GM06990 (cell line): ENCODE measurements around the gene SCN9A.

ENCODE experiments used
- DNase-seq: peaks from one replicate; pipeline ENCODE4 v3.0.0-alpha.2; 2011; ENCODE audit not compliant: insufficient read length; ENCODE audit errors: extremely low read depth
- H3K27me3 ChIP-seq: replicated peaks from 2 replicates; pipeline ENCODE4 v1.6.0; 2011; ENCODE audit warnings: low read length; ENCODE audit not compliant: control insufficient read depth, insufficient read depth
- H3K36me3 ChIP-seq: 2 replicates; pipeline ENCODE4 v1.5.1; 2011; ENCODE audit warnings: low read length; ENCODE audit not compliant: control insufficient read depth, insufficient read depth
- H3K4me3 ChIP-seq: replicated peaks from 2 replicates; pipeline ENCODE4 v1.5.1; 2011; ENCODE audit warnings: low read depth, mild to moderate bottlenecking, control low read depth, low read length
- TF ChIP-seq, protein P1 (sequence below): IDR thresholded peaks from 2 replicates; pipeline ENCODE4 v1.5.1; 2011; ENCODE audit warnings: low read length, control low read depth, mild to moderate bottlenecking, inconsistent platforms; ENCODE audit not compliant: insufficient read depth, poor library complexity, severe bottlenecking

SCN9A gene

GRCh38 chr2:166197446-166197845 is 178.3 kb downstream of the SCN9A start:
- H3K36me3 ChIP-seq, result no peaks in the 10 kb centered on the region
- H3K27me3 ChIP-seq, result no peaks in the 10 kb centered on the region
- TF ChIP-seq, protein P1, sequence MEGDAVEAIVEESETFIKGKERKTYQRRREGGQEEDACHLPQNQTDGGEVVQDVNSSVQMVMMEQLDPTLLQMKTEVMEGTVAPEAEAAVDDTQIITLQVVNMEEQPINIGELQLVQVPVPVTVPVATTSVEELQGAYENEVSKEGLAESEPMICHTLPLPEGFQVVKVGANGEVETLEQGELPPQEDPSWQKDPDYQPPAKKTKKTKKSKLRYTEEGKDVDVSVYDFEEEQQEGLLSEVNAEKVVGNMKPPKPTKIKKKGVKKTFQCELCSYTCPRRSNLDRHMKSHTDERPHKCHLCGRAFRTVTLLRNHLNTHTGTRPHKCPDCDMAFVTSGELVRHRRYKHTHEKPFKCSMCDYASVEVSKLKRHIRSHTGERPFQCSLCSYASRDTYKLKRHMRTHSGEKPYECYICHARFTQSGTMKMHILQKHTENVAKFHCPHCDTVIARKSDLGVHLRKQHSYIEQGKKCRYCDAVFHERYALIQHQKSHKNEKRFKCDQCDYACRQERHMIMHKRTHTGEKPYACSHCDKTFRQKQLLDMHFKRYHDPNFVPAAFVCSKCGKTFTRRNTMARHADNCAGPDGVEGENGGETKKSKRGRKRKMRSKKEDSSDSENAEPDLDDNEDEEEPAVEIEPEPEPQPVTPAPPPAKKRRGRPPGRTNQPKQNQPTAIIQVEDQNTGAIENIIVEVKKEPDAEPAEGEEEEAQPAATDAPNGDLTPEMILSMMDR, result no peak
- no peak for DNase-seq
- H3K4me3 ChIP-seq, result no peak overlapping the region

DNA sequence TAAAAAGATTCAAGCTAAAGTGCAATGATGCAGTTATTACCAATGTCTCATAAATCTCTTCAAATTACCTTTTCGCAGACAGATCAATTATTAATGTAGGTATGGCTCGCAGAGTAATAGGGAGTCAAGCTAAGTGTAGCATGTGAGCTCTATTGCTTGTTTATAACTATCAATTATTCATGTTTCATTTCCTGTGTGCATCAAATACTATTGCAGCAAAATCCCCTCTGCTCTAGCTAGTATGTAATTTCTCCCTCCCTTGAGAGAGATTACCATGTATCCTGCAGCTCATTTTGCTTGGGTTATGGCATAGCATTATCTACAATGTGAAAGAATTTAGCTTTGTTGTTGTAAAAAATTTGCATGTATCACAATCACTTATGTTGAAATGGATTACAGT is 182.3 kb downstream of the SCN9A start:
- H3K27me3 ChIP-seq, result no peaks in the 10 kb centered on the region
- TF ChIP-seq, protein P1, result no peak

DNA sequence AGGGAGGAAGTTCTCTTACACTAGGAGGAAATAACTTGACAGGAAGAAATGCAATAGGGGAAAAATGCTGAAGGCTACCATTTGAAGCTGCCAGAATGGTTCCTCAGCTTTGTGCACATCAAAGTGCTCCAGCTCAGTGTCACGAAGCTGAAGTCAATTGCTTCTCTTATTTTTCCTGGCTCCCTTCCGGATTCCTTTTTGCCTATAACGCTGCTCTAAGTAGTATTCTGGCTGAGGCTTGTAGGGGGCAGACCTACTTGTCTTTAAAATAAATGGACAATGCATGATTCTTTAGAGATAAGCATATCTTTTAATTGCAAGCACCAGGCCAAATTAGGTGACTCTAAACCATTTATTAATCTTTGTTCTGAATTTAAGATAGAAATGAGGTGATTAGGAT is 187.7 kb downstream of the SCN9A start:
- no peak for DNase-seq
- H3K27me3 ChIP-seq, result no peaks in the 10 kb centered on the region
- no peak overlapping the region for H3K4me3 ChIP-seq
- TF ChIP-seq, protein P1, result no peak
- H3K36me3 ChIP-seq, result no peaks in the 10 kb centered on the region

More for the DNA sequence above, 182.3 kb downstream of the SCN9A start:
- DNase-seq, result no peak
- Histone ChIP-seq H3K4me3 (no peak overlapping the region), H3K36me3 (no peaks in the 10 kb centered on the region)

DNA sequence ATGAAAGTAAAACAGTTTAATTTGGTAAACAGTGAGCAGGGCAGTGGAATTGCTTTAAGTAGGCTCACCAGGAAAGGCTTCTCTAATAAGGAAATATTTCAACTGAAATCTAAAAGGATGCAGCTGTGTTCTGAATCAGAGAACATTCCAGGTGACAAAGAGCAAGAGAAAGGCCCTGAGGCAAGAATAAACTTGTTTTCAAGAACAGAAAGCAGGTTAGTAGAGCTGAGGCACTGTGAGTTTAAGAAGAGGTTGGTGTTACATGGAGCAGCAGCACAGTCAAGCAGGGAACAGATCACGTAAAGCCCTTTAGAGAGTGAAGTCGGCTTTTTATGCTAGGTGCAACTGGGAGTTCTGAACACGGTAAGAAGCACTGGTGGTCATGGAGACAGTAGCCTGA is 191.0 kb downstream of the SCN9A start:
- TF ChIP-seq, protein P1, result no peak
- Histone ChIP-seq H3K27me3 (no peaks in the 10 kb centered on the region), H3K36me3 (no peaks in the 10 kb centered on the region), H3K4me3 (no peak overlapping the region)
- DNase-seq, result no peak

- Histone ChIP-seq H3K4me3 (no peak overlapping the region), H3K27me3 (no peaks in the 10 kb centered on the region), H3K36me3 (no peaks in the 10 kb centered on the region)
- DNase-seq, result no peak
- TF ChIP-seq, protein P1, result no peak
Observed at GRCh38 chr2:166181813-166182154, 194.0 kb downstream of the SCN9A start.
